Astrocyte (in vitro differentiated cells and primary cell): ENCODE results near the gene DLL1.

Source experiments
- CTCF ChIP-seq: IDR thresholded peaks from 2 replicates; pipeline ENCODE4 v1.5.1; 2011; ENCODE audit warnings: low read depth, mild to moderate bottlenecking, inconsistent platforms, low read length, moderate library complexity; ENCODE audit not compliant: insufficient read depth
- EZH2 ChIP-seq: IDR thresholded peaks from 2 replicates; pipeline ENCODE4 v1.6.1; 2012; ENCODE audit warnings: mild to moderate bottlenecking, low read length, inconsistent platforms; ENCODE audit not compliant: insufficient read depth

- TF ChIP-seq CTCF (no peak), EZH2 (no peak)
Measured at GRCh38 chr6:170273681-170274080, 17.2 kb downstream of the DLL1 start.
